ENCODE results near the gene GRM7. TPM values are rescaled to one million over a fixed set of nuclear protein-coding genes. Genes with fewer than 3 reads are reported as not detected.

Gene GRM7
- total and polyA plus RNA-seq, 2 donors (not counting 1 experiment from before 2014, with no cell fraction given) = not detected

- H3K4me3 ChIP-seq (ENCODE audit: control extremely low read depth in 1 of 5, extremely low read depth in 1 of 5, insufficient read depth in 1 of 5, low read depth in 2 of 5, low read length in 4 of 5) = no peak overlapping the region
- no peak for DNase-seq
- ATAC-seq (ENCODE audit: low read depth) = no peak
- Mint-ChIP-seq H3K4me1 (no peaks in the 10 kb centered on the region), H3K27me3 (no peaks in the 10 kb centered on the region), H3K4me3 (no peak overlapping the region), H3K27ac (no peak overlapping the region), H3K9me3 (ENCODE audit: insufficient read depth) (no peaks in the 10 kb centered on the region)
- no peak overlapping the region for H2AFZ ChIP-seq (ENCODE audit: insufficient read depth, low read depth, low read length, poor library complexity, severe bottlenecking)
- no peaks in the 10 kb centered on the region for H3K9me3 ChIP-seq (ENCODE audit: control extremely low read depth in 1 of 3, control insufficient read depth in 2 of 3, insufficient read depth in 1 of 3, low read length in 2 of 3)
- H3K4me2 ChIP-seq (replicated peaks; ENCODE audit: low read depth, low read length, poor library complexity, severe bottlenecking) = no peak overlapping the region
- H4K20me1 ChIP-seq (ENCODE audit: control insufficient read depth, insufficient read depth, low read length, poor library complexity, severe bottlenecking) = no peaks in the 10 kb centered on the region
- H3K9ac ChIP-seq (ENCODE audit: low read length) = no peak overlapping the region
- H3K4me1 ChIP-seq (ENCODE audit: control insufficient read depth in 2 of 2, insufficient read depth in 2 of 2, low read length in 2 of 2) = no peaks in the 10 kb centered on the region
- H3K27me3 ChIP-seq (replicated peaks in 1 of 4; ENCODE audit: control extremely low read depth in 1 of 4, control insufficient read depth in 3 of 4, insufficient read depth in 4 of 4, low read length in 3 of 4) = no peaks in the 10 kb centered on the region
- ChIA-PET POLR2A (no interaction called here), CTCF (no interaction called here)
- no peaks in the 10 kb centered on the region for H3K36me3 ChIP-seq (replicated peaks in 1 of 2; ENCODE audit: control extremely low read depth in 1 of 2, control insufficient read depth in 1 of 2, extremely low read depth in 1 of 2, insufficient read depth in 2 of 2, low read length in 1 of 2)
- TF ChIP-seq, protein P1, sequence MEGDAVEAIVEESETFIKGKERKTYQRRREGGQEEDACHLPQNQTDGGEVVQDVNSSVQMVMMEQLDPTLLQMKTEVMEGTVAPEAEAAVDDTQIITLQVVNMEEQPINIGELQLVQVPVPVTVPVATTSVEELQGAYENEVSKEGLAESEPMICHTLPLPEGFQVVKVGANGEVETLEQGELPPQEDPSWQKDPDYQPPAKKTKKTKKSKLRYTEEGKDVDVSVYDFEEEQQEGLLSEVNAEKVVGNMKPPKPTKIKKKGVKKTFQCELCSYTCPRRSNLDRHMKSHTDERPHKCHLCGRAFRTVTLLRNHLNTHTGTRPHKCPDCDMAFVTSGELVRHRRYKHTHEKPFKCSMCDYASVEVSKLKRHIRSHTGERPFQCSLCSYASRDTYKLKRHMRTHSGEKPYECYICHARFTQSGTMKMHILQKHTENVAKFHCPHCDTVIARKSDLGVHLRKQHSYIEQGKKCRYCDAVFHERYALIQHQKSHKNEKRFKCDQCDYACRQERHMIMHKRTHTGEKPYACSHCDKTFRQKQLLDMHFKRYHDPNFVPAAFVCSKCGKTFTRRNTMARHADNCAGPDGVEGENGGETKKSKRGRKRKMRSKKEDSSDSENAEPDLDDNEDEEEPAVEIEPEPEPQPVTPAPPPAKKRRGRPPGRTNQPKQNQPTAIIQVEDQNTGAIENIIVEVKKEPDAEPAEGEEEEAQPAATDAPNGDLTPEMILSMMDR (IDR thresholded peaks at IDR 0.05) = no peak
- no peak for TF ChIP-seq EZH2 (IDR thresholded peaks at IDR 0.05; ENCODE audit: borderline replicate concordance, insufficient read depth, low read depth, low read length, poor library complexity, severe bottlenecking)
- H3K27ac ChIP-seq (ENCODE audit: low read length in 2 of 2) = no peak overlapping the region
- H3K79me2 ChIP-seq (ENCODE audit: control insufficient read depth, insufficient read depth, low read length) = no peaks in the 10 kb centered on the region
- 83% methylated on average over 3 of the region's 3 CpGs for WGBS (ENCODE audit: insufficient coverage)
- intact Hi-C loops (cut with micrococcal nuclease) = no loop called here
Measured at GRCh38 chr3:7288133-7288532, 427.2 kb downstream of the GRM7 start.

DNA sequence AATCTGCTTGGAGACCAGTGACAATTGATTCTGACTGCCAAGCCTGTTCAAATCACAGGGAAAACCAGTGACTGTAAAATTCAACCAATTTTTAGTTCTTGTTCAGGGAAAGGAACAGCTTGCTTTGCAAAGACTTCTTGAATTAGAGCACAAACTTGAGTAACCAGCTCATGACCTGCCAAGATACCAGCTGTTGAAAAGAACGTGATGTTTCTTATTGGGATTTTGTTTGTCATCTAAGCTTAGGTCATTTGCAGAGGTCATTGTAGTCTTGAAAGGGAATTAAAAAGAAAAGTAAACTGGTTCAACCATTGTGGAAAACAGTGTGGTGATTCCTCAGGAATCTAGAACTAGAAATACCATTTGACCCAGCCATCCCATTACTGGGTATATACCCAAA, 428.2 kb downstream of the GRM7 start:
- intact Hi-C loops (cut with micrococcal nuclease) = no loop called here
- ATAC-seq (ENCODE audit: low read depth) (no peak), DNase-seq (no peak)
- Histone ChIP-seq H3K79me2 (ENCODE audit: control insufficient read depth, insufficient read depth, low read length) (no peaks in the 10 kb centered on the region), H3K4me3 (ENCODE audit: control extremely low read depth in 1 of 5, extremely low read depth in 1 of 5, insufficient read depth in 1 of 5, low read depth in 2 of 5, low read length in 4 of 5) (no peak overlapping the region), H4K20me1 (ENCODE audit: control insufficient read depth, insufficient read depth, low read length, poor library complexity, severe bottlenecking) (no peaks in the 10 kb centered on the region), H3K27me3 (replicated peaks in 1 of 4; ENCODE audit: control extremely low read depth in 1 of 4, control insufficient read depth in 3 of 4, insufficient read depth in 4 of 4, low read length in 3 of 4) (no peaks in the 10 kb centered on the region), H2AFZ (ENCODE audit: insufficient read depth, low read depth, low read length, poor library complexity, severe bottlenecking) (no peak overlapping the region), H3K4me2 (replicated peaks; ENCODE audit: low read depth, low read length, poor library complexity, severe bottlenecking) (no peak overlapping the region), H3K27ac (ENCODE audit: low read length in 2 of 2) (no peak overlapping the region), H3K9ac (ENCODE audit: low read length) (no peak overlapping the region), H3K4me1 (ENCODE audit: control insufficient read depth in 2 of 2, insufficient read depth in 2 of 2, low read length in 2 of 2) (no peaks in the 10 kb centered on the region), H3K9me3 (ENCODE audit: control extremely low read depth in 1 of 3, control insufficient read depth in 2 of 3, insufficient read depth in 1 of 3, low read length in 2 of 3) (no peaks in the 10 kb centered on the region), H3K36me3 (replicated peaks in 1 of 2; ENCODE audit: control extremely low read depth in 1 of 2, control insufficient read depth in 1 of 2, extremely low read depth in 1 of 2, insufficient read depth in 2 of 2, low read length in 1 of 2) (no peaks in the 10 kb centered on the region)
- ChIA-PET POLR2A (no interaction called here), CTCF (no interaction called here)
- WGBS (ENCODE audit: insufficient coverage) = 100% methylated on average over 1 of the region's 1 CpG
- Mint-ChIP-seq H3K4me1 (no peaks in the 10 kb centered on the region), H3K4me3 (no peak overlapping the region), H3K9me3 (ENCODE audit: insufficient read depth) (no peaks in the 10 kb centered on the region), H3K27ac (no peak overlapping the region), H3K27me3 (no peaks in the 10 kb centered on the region)
- TF ChIP-seq EZH2 (IDR thresholded peaks at IDR 0.05; ENCODE audit: borderline replicate concordance, insufficient read depth, low read depth, low read length, poor library complexity, severe bottlenecking) = no peak
- TF ChIP-seq, protein P1 (IDR thresholded peaks at IDR 0.05) = no peak
